Forelimb muscle (tissue), 1 donor: ENCODE data around the gene C1QTNF4. TPM values are rescaled to one million over a fixed set of nuclear protein-coding genes. Genes with fewer than 3 reads are reported as not detected.

Experiments used
- DNase-seq: peaks from one replicate; pipeline ENCODE4 v3.0.0-alpha.2; 2013; ENCODE audit warnings: low read depth
- polyA plus RNA-seq: library from polyadenylated mRNA; unstranded; fragments of 120-200 nt; gene quantifications from one replicate; pipeline ENCODE4 v1.2.1, GENCODE V29; 2013; ENCODE audit not compliant: insufficient read length

The C1QTNF4 gene
- polyA plus RNA-seq, 1 donor, result 9.1 TPM

- DNase-seq, result no peak
These were observed 698 bp downstream of the C1QTNF4 start for GRCh38 chr11:47593492-47593933.

GRCh38 chr11:47592970-47593369, 1.2 kb downstream of the C1QTNF4 start:
- no peak for DNase-seq

- no peak for DNase-seq
These were observed 2.0 kb downstream of the C1QTNF4 start for GRCh38 chr11:47592251-47592650.

GRCh38 chr11:47591764-47592163, 2.4 kb downstream of the C1QTNF4 start:
- DNase-seq, result no peak

GRCh38 chr11:47589977-47590861, 4.0 kb downstream of the C1QTNF4 start:
- DNase-seq, result no peak

GRCh38 chr11:47589584-47589976, 4.6 kb downstream of the C1QTNF4 start:
- no peak for DNase-seq

- no peak for DNase-seq
These were observed 5.1 kb downstream of the C1QTNF4 start for GRCh38 chr11:47589118-47589517.

GRCh38 chr11:47587723-47588326, 6.4 kb downstream of the C1QTNF4 start:
- DNase-seq, result no peak

GRCh38 chr11:47587039-47587716, 7.0 kb downstream of the C1QTNF4 start:
- DNase-seq, result no peak

GRCh38 chr11:47586098-47586855, 7.9 kb downstream of the C1QTNF4 start, which contains the start of gene FAM180B:
FAM180B (plus strand) TSS chr11:47586678; CDS start chr11:47586769, 91 bp downstream.
- no peak for DNase-seq

GRCh38 chr11:47583844-47584243, 10.4 kb downstream of the C1QTNF4 start:
- DNase-seq, result no peak

- DNase-seq, result peak; percentile 77
These were observed 15.4 kb downstream of the C1QTNF4 start, which contains the start of the genes KBTBD4 and NDUFS3 for GRCh38 chr11:47578524-47579494. KBTBD4 (minus strand) TSS chr11:47578970; CDS start chr11:47578951, 19 bp downstream. NDUFS3 (plus strand) TSS chr11:47579074; CDS start chr11:47579092, 18 bp downstream.

GRCh38 chr11:47577460-47578041, 16.7 kb downstream of the C1QTNF4 start:
- no peak for DNase-seq

- DNase-seq, result no peak
These were observed 20.9 kb downstream of the C1QTNF4 start for GRCh38 chr11:47573321-47573720.

GRCh38 chr11:47572715-47573255, 21.4 kb downstream of the C1QTNF4 start:
- DNase-seq, result no peak

GRCh38 chr11:47571895-47572294, 22.3 kb downstream of the C1QTNF4 start:
- DNase-seq, result no peak

- no peak for DNase-seq
These were observed 22.9 kb downstream of the C1QTNF4 start for GRCh38 chr11:47571357-47571729.

- DNase-seq, result no peak
These were observed 23.4 kb downstream of the C1QTNF4 start for GRCh38 chr11:47570651-47571356.

GRCh38 chr11:47569646-47570045, 24.6 kb downstream of the C1QTNF4 start:
- DNase-seq, result no peak
